ENCODE results near the gene FGFR2. TPM values are rescaled to one million over a fixed set of nuclear protein-coding genes. Genes with fewer than 3 reads are reported as not detected.
A peak's percentile ranks its signal among the peaks of the same experiment; 100 is the strongest.

FGFR2 gene
- total RNA-seq, 1 experiment from 2014 or later, result 135 TPM

GRCh38 chr10:121540732-121541395, 57.4 kb downstream of the FGFR2 start:
- TF ChIP-seq CTCF (conservative IDR thresholded peaks at IDR 0.05), result no peak

More at GRCh38 chr10:121540732-121541395, 57.4 kb downstream of the FGFR2 start:
- Mint-ChIP-seq H3K27me3 (ENCODE audit: low read depth) (no peaks in the 10 kb centered on the region), H3K9me3 (no peaks in the 10 kb centered on the region; a peak in 1 of 5 replicates), H3K36me3 (ENCODE audit: insufficient read depth in 1 of 3, low read depth in 3 of 3) (peaks cover 46 to 71% (median 67%) of the 10 kb centered on the region in 3 experiments), H3K4me1 (peaks cover 88 to 92% of the 10 kb centered on the region in 2 experiments), H3K4me3 (peak overlapping the region in 1 of 2 experiments; percentile 25; a peak in 2 of 5 replicates), H3K27ac (peak overlapping the region; percentile 58 to 98 (median 96); a peak in 6 of 7 replicates)
- H3K27me3 ChIP-seq (ENCODE audit: insufficient read depth, low read length), result no peaks in the 10 kb centered on the region
- H3K4ac ChIP-seq (ENCODE audit: low read depth, low read length), result no peak overlapping the region
- H3K79me2 ChIP-seq (ENCODE audit: insufficient read depth, low read length), result peaks cover 15% of the 10 kb centered on the region; the same call in 1 of the 2 replicates
- peaks cover 5% of the 10 kb centered on the region for H3K23me2 ChIP-seq (ENCODE audit: insufficient read length, low read depth, low read length, poor library complexity, severe bottlenecking)
- H4K5ac ChIP-seq (ENCODE audit: insufficient read length, low read depth, low read length), result no peak overlapping the region
- no peak overlapping the region for H2BK120ac ChIP-seq (ENCODE audit: low read depth, low read length, poor library complexity, severe bottlenecking)
- no peak overlapping the region for H3K56ac ChIP-seq (ENCODE audit: insufficient read length, low read depth, low read length)
- H3K9me3 ChIP-seq (ENCODE audit: control insufficient read depth, low read depth, low read length), result no peaks in the 10 kb centered on the region
- peak overlapping the region; percentile 28 for H3K4me2 ChIP-seq (ENCODE audit: insufficient read depth, insufficient read length, low read length)
- no peak overlapping the region for H2BK5ac ChIP-seq (ENCODE audit: insufficient read length, low read length)
- H3K18ac ChIP-seq (ENCODE audit: insufficient read length, low read depth, low read length), result no peak overlapping the region
- H3K9ac ChIP-seq (ENCODE audit: extremely low read depth, insufficient read length, low read length), result no peak overlapping the region
- peaks cover 9% of the 10 kb centered on the region for H3K79me1 ChIP-seq (ENCODE audit: insufficient read depth, low read depth, low read length, poor library complexity, severe bottlenecking)
- 0 out of 2 replicates have a peak overlapping the region, but pooled peaks have one; percentile 61 for H3K14ac ChIP-seq (ENCODE audit: insufficient read depth, low read length)
- no peak overlapping the region for H2AK5ac ChIP-seq (ENCODE audit: insufficient read length, low read length)
- no CpG with 5 or more reads among the region's 6 CpGs for WGBS (ENCODE audit: extremely low coverage, insufficient read length, low lambda C conversion rate)
- no peak for DNase-seq
- H2AFZ ChIP-seq (ENCODE audit: low read length), result no peak overlapping the region
- H3K23ac ChIP-seq (ENCODE audit: insufficient read length, low read depth, low read length), result no peak overlapping the region
- peaks cover 29% of the 10 kb centered on the region for H3K4me1 ChIP-seq (ENCODE audit: insufficient read depth, low read length)
- no peak overlapping the region for H2BK20ac ChIP-seq (ENCODE audit: low read depth, low read length, poor library complexity, severe bottlenecking)
- no peak overlapping the region for H4K91ac ChIP-seq (ENCODE audit: insufficient read length, low read depth, low read length)
- no peaks in the 10 kb centered on the region for H4K20me1 ChIP-seq (ENCODE audit: control insufficient read depth, insufficient read depth, insufficient read length)
- peak overlapping the region; percentile 58 for H3K27ac ChIP-seq (ENCODE audit: insufficient read length, low read depth, low read length)
- no peak overlapping the region for H3T11ph ChIP-seq (ENCODE audit: low read length)
- no peak overlapping the region for H2BK15ac ChIP-seq (ENCODE audit: low read depth, low read length)
- H4K8ac ChIP-seq (replicated peaks; ENCODE audit: insufficient read length, low read depth, low read length), result no peak overlapping the region
- no peak overlapping the region for H2BK12ac ChIP-seq (ENCODE audit: insufficient read length, low read depth, low read length)

All from H9 (cell line).